GM12801 (cell line): ENCODE results near the gene SYTL2.

Experiments used
- TF ChIP-seq, protein P1 (sequence below): IDR thresholded peaks from one replicate; pipeline ENCODE4 v1.5.1; 2011; ENCODE audit warnings: control low read depth; ENCODE audit not compliant: insufficient read length; ENCODE audit errors: extremely low read depth

SYTL2 gene

DNA sequence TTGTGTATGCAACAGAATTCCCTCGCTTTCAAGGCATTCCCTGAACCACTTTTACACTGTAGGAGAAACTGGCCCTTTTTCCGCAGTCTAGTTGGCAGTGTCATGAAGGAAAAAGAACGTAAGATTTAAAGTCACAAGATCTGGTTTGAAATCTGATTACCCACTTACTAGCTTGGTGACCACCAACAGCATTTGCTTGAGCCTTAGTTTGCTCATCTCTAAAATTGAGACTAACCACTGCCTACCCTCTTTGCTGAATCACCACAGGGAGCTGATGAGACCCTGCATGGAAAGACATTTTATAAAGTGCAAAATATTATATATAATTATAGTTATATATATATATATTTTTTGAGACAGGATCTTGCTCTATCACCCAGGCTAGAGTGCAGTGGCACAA is 39.4 kb downstream of the SYTL2 start:
- TF ChIP-seq, protein P1, sequence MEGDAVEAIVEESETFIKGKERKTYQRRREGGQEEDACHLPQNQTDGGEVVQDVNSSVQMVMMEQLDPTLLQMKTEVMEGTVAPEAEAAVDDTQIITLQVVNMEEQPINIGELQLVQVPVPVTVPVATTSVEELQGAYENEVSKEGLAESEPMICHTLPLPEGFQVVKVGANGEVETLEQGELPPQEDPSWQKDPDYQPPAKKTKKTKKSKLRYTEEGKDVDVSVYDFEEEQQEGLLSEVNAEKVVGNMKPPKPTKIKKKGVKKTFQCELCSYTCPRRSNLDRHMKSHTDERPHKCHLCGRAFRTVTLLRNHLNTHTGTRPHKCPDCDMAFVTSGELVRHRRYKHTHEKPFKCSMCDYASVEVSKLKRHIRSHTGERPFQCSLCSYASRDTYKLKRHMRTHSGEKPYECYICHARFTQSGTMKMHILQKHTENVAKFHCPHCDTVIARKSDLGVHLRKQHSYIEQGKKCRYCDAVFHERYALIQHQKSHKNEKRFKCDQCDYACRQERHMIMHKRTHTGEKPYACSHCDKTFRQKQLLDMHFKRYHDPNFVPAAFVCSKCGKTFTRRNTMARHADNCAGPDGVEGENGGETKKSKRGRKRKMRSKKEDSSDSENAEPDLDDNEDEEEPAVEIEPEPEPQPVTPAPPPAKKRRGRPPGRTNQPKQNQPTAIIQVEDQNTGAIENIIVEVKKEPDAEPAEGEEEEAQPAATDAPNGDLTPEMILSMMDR: no peak

- TF ChIP-seq, protein P1: no peak
Measured at GRCh38 chr11:85769771-85770170, 41.2 kb downstream of the SYTL2 start.

DNA sequence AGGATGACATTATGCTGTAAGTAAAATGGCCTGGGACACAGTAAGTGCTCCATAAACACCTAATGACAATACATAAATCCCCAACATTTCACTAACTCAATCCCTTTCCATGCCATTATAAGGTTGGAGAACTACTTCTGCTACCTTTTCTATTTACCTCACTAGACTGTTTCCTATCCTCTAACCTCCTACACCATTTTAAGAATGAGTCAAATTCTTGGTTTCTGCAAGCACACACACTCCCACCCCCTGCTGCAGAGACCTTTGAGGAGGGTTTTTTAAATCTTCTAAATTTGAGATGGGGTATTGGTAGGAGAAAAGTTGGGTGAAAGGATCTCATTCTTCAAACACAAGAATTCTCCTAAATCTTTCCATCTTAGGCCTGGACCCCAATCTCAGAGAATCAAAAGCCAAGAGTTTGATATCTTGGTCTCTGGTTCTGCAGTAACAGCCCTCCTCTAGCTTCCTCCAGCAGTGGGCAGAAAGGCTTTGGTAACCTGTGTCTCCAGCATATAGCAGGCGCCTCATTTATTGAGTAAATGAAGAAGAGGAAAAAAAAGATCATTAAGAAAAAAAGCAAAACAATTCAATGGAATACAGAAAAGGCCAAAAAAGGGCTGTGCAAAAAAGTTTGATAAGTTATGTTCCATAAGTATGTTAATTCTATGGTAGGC is 42.3 kb downstream of the SYTL2 start:
- TF ChIP-seq, protein P1: no peak

DNA sequence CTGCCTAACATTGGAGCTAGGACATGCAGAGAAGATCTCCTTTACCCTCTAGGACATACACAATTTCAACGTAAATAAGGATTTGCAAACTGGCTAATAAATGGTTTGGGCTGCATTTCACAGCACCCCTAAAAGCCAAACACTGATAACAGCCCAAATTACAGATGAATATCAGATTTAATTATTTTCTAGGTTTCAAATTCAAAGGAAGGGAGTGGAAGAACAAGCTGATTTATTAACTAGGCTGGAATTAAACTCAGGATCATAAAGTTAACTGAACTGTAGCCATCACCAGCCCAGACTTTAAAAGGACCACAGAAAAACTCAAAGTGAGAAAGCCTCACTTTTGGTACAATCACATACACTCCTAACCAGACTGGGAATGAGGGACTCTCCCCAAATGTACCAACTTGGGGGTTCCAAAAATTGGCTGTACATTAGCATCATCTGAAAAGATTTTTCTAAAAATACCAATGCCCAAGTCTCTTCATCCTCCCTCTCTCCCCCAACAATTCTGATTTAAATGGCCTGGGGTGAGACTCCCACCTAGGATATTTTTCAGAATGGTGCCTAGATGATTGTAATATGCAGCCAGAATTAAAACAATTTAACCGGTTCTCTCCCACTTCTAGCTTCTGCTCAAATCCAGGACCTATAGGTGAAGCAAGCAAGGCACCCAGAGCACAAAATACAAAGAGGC is 43.5 kb downstream of the SYTL2 start:
- TF ChIP-seq, protein P1: no peak

DNA sequence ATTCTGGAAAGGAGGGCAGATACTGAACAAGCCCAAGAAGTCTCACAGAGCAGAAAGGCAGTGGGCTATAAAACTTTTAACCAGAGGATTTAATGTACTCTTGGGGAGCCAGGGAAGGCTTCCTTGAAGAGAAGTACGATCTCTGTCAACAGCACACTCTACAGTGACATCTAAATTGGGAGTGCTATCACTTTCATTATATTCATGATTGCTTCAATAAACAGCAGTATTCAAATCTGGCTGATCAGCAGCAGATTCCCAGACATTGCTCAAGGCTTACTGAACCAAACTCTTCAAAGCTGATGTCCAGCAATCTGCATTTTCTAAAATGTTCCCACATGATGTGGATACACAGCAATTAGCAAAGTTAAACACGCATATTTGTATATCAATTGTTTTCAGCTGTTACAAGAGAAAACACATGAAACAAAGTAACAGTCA is 44.2 kb downstream of the SYTL2 start:
- TF ChIP-seq, protein P1: no peak

DNA sequence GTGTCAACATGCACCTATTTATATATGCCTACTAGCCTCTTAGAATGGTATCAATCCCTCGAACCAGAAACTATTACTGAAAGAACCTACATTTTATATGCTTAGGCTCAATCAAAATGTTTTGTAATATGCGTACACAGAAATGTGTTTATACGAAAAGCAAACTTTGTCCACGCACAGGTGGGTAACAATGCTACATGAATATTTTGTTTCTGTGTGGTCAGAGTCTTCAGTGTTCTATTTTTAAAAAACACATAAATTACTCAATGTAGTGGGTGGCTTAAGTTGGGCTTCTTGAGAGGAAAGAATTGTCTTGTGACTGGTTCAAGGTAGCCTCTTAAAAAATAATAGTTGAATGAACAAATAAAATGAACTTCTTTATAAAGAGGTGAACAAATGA is 46.1 kb downstream of the SYTL2 start:
- TF ChIP-seq, protein P1: no peak

- TF ChIP-seq, protein P1: no peak
Measured at GRCh38 chr11:85762226-85762625, 48.7 kb downstream of the SYTL2 start.
